ENCODE measurements around the gene RPL6. TPM values are rescaled to one million over a fixed set of nuclear protein-coding genes. Genes with fewer than 3 reads are reported as not detected.
"Not testable (repeated sequence)": the region's sequence is repeated elsewhere in the genome, so short reads cannot be mapped to it uniquely, and the experiment has no call there.

Gene RPL6
- polyA plus RNA-seq, 1 of the 3 experiments (the other 2 are of a cell fraction): 2,073 TPM

- POLR2A ChIA-PET: no interaction called here
- peaks cover 0 to 6% of the 10 kb centered on the region in 2 experiments for H3K36me3 ChIP-seq (replicated peaks in 1 of 2; ENCODE audit: control insufficient read depth in 1 of 2, insufficient read depth in 2 of 2, low read length in 1 of 2)
Measured at GRCh38 chr12:112439769-112440168, 30.4 kb upstream of the RPL6 start.

GRCh38 chr12:112438645-112439044 is 29.2 kb upstream of the RPL6 start:
- CTCF ChIA-PET: interaction anchor here (4.0 kb wide), 1 partner anchor 12 kb away, joined by 18 read pairs; no protein-coding TSS in a partner anchor

More at GRCh38 chr12:112439769-112440168, 30.4 kb upstream of the RPL6 start:
- peaks cover 73% of the 10 kb centered on the region for H4K20me1 ChIP-seq (ENCODE audit: insufficient read depth)
- no peaks in the 10 kb centered on the region for H3K4me1 ChIP-seq (ENCODE audit: control insufficient read depth in 1 of 2, insufficient read depth in 2 of 2, low read depth in 1 of 2, low read length in 1 of 2)
- no peak overlapping the region for H3K4me3 ChIP-seq (ENCODE audit: low read depth in 2 of 2, low read length in 1 of 2)
- no peak overlapping the region for H2AFZ ChIP-seq (ENCODE audit: low read depth)
- TF ChIP-seq NRF1 (IDR thresholded peaks at IDR 0.05; ENCODE audit: low read depth, low read length): no peak
- TF ChIP-seq CHD2 (IDR thresholded peaks at IDR 0.05; ENCODE audit: low read length, partially characterized antibody): no peak
- TF ChIP-seq RFX5 (IDR thresholded peaks at IDR 0.05; ENCODE audit: low read length): no peak
- no peak for TF ChIP-seq MXI1 (IDR thresholded peaks at IDR 0.05; ENCODE audit: low read depth, low read length)
- no peak for TF ChIP-seq TAF1 (IDR thresholded peaks at IDR 0.05; ENCODE audit: borderline replicate concordance, low read depth, low read length)
- no peak for TF ChIP-seq JUND (IDR thresholded peaks at IDR 0.05)
- no peak for TF ChIP-seq NFIC (IDR thresholded peaks at IDR 0.05; ENCODE audit: borderline replicate concordance)
- no peak for TF ChIP-seq RXRA (IDR thresholded peaks at IDR 0.05; ENCODE audit: borderline replicate concordance, low read depth)
- TF ChIP-seq TEAD4 (IDR thresholded peaks at IDR 0.05; ENCODE audit: borderline replicate concordance, insufficient read depth): no peak
- no peak overlapping the region for H3K4me2 ChIP-seq
- H3K9me3 ChIP-seq: no peaks in the 10 kb centered on the region
- H3K9me2 ChIP-seq: no peaks in the 10 kb centered on the region
- DNase-seq: no peak
- H3K27ac ChIP-seq (ENCODE audit: low read depth in 2 of 2, low read length in 1 of 2): no peak overlapping the region
- no peak overlapping the region for H3K9ac ChIP-seq
- H3K27me3 ChIP-seq (ENCODE audit: insufficient read depth): no peaks in the 10 kb centered on the region
- CTCF ChIA-PET: interaction anchor here (4.0 kb wide), 1 partner anchor 10 kb away, joined by 18 read pairs; no protein-coding TSS in a partner anchor
- H3K79me2 ChIP-seq (ENCODE audit: insufficient read depth): peaks cover 98% of the 10 kb centered on the region
- peaks cover 8% of the 10 kb centered on the region for H3F3A ChIP-seq (replicated peaks; ENCODE audit: insufficient read depth)

GRCh38 chr12:112433551-112433950 is 24.1 kb upstream of the RPL6 start:
- TF ChIP-seq USF1 (IDR thresholded peaks at IDR 0.05; ENCODE audit: borderline replicate concordance, low read depth): no peak
- no peak for TF ChIP-seq TAF1 (IDR thresholded peaks at IDR 0.05; ENCODE audit: borderline replicate concordance, low read depth, low read length)
- TF ChIP-seq RCOR1 (IDR thresholded peaks at IDR 0.05; ENCODE audit: low read length): no peak
- TF ChIP-seq EZH2phosphoT487 (IDR thresholded peaks at IDR 0.05; ENCODE audit: borderline replicate concordance, low read depth): no peak
- TF ChIP-seq MXI1 (IDR thresholded peaks at IDR 0.05; ENCODE audit: low read depth, low read length): no peak
- no peak for TF ChIP-seq CTCF (IDR thresholded peaks at IDR 0.05)
- no peak overlapping the region for H2AFZ ChIP-seq (ENCODE audit: low read depth)
- no peak overlapping the region for H3K27ac ChIP-seq (ENCODE audit: low read depth in 2 of 2, low read length in 1 of 2)
- no peaks in the 10 kb centered on the region for H3K4me1 ChIP-seq (ENCODE audit: control insufficient read depth in 1 of 2, insufficient read depth in 2 of 2, low read depth in 1 of 2, low read length in 1 of 2)
- no peaks in the 10 kb centered on the region for H3K27me3 ChIP-seq (ENCODE audit: insufficient read depth)
- no peak overlapping the region for H3K4me2 ChIP-seq
- H3K9me3 ChIP-seq: no peaks in the 10 kb centered on the region
- DNase-seq: no peak
- H3K79me2 ChIP-seq (ENCODE audit: insufficient read depth): peaks cover 100% of the 10 kb centered on the region
- peaks cover 0 to 12% of the 10 kb centered on the region in 2 experiments for H3K36me3 ChIP-seq (replicated peaks in 1 of 2; ENCODE audit: control insufficient read depth in 1 of 2, insufficient read depth in 2 of 2, low read length in 1 of 2)
- no peak overlapping the region for H3K9ac ChIP-seq
- peaks cover 89% of the 10 kb centered on the region for H4K20me1 ChIP-seq (ENCODE audit: insufficient read depth)
- no peak overlapping the region for H3K4me3 ChIP-seq (ENCODE audit: low read depth in 2 of 2, low read length in 1 of 2)
- POLR2A ChIA-PET: no interaction called here
- no peaks in the 10 kb centered on the region for H3K9me2 ChIP-seq
- WGBS (ENCODE audit: low lambda C conversion rate): 90% methylated on average over 2 of the region's 2 CpGs
- CTCF ChIA-PET: no interaction called here
- H3F3A ChIP-seq (replicated peaks; ENCODE audit: insufficient read depth): peaks cover 4% of the 10 kb centered on the region

More at GRCh38 chr12:112438645-112439044, 29.2 kb upstream of the RPL6 start:
- not testable (repeated sequence) for H3K4me3 ChIP-seq (ENCODE audit: low read depth in 2 of 2, low read length in 1 of 2); H3K9ac ChIP-seq; H3F3A ChIP-seq (replicated peaks; ENCODE audit: insufficient read depth); H3K4me1 ChIP-seq (ENCODE audit: control insufficient read depth in 1 of 2, insufficient read depth in 2 of 2, low read depth in 1 of 2, low read length in 1 of 2); DNase-seq; H3K36me3 ChIP-seq (replicated peaks in 1 of 2; ENCODE audit: control insufficient read depth in 1 of 2, insufficient read depth in 2 of 2, low read length in 1 of 2); H3K27me3 ChIP-seq (ENCODE audit: insufficient read depth); H3K9me3 ChIP-seq; H2AFZ ChIP-seq (ENCODE audit: low read depth); H3K4me2 ChIP-seq; H3K9me2 ChIP-seq; H3K27ac ChIP-seq (ENCODE audit: low read depth in 2 of 2, low read length in 1 of 2)
- Histone ChIP-seq H4K20me1 (ENCODE audit: insufficient read depth) (peaks cover 79% of the 10 kb centered on the region), H3K79me2 (ENCODE audit: insufficient read depth) (peaks cover 98% of the 10 kb centered on the region)
- POLR2A ChIA-PET: interaction anchor here (1.3 kb wide), 1 partner anchor 20 kb away, joined by 3 read pairs; the partner anchor contains the start of gene PTPN11
- WGBS (ENCODE audit: low lambda C conversion rate): 100% methylated on average over 1 of the region's 1 CpG
